ENCODE data around the gene PLEKHG7. TPM values are rescaled to one million over a fixed set of nuclear protein-coding genes. Genes with fewer than 3 reads are reported as not detected.

Gene PLEKHG7
- total RNA-seq, 1 donor from 2014 or later, result 0.23 TPM

GRCh38 chr12:92821142-92821541, 118.4 kb downstream of the PLEKHG7 start:
- DNase-seq (ENCODE audit: low read depth), result no peak
- no peak for TF ChIP-seq CTCF (conservative IDR thresholded peaks at IDR 0.05; ENCODE audit: low read depth, low read length)
- no peak overlapping the region for H3K4me3 ChIP-seq (ENCODE audit: low read depth, low read length)

Other genes with a start within 250 kb of the PLEKHG7 start
- gene EEA1, start 226.3 kb downstream of the PLEKHG7 start, total RNA-seq, result 6.6 TPM in 2 replicates